ENCODE measurements around the gene GAD2.

Gene GAD2

GRCh38 chr10:26225322-26225721 is 8.7 kb downstream of the GAD2 start:
- DNase-seq, result no peak

GRCh38 chr10:26227786-26228185 is 11.2 kb downstream of the GAD2 start:
- DNase-seq, result no peak

GRCh38 chr10:26232174-26232573 is 15.6 kb downstream of the GAD2 start:
- DNase-seq, result no peak

- DNase-seq, result no peak
Observed at GRCh38 chr10:26235761-26236160, 19.2 kb downstream of the GAD2 start.

- DNase-seq, result no peak
Observed at GRCh38 chr10:26238378-26238777, 21.8 kb downstream of the GAD2 start.

GRCh38 chr10:26242706-26243350 is 26.3 kb downstream of the GAD2 start:
- peak in 1 of 2 experiments; percentile 2 for DNase-seq

- no peak for DNase-seq
Observed at GRCh38 chr10:26243351-26243720, 26.8 kb downstream of the GAD2 start.

- DNase-seq, result no peak
Observed at GRCh38 chr10:26249681-26250080, 33.1 kb downstream of the GAD2 start.

GRCh38 chr10:26251925-26252324 is 35.4 kb downstream of the GAD2 start:
- DNase-seq, result no peak

- no peak for DNase-seq
Observed at GRCh38 chr10:26254616-26255015, 38.0 kb downstream of the GAD2 start.

GRCh38 chr10:26259341-26259740 is 42.8 kb downstream of the GAD2 start:
- no peak for DNase-seq

GRCh38 chr10:26269754-26270153 is 53.2 kb downstream of the GAD2 start:
- no peak for DNase-seq

GRCh38 chr10:26274391-26274790 is 57.8 kb downstream of the GAD2 start:
- no peak for DNase-seq

- no peak for DNase-seq
Observed at GRCh38 chr10:26278295-26278694, 61.7 kb downstream of the GAD2 start.

GRCh38 chr10:26290236-26290635 is 73.7 kb downstream of the GAD2 start:
- no peak for DNase-seq

- no peak for DNase-seq
Observed at GRCh38 chr10:26291721-26292480, 75.3 kb downstream of the GAD2 start.

GRCh38 chr10:26296360-26296759 is 79.8 kb downstream of the GAD2 start:
- no peak for DNase-seq

- DNase-seq, result no peak
Observed at GRCh38 chr10:26300001-26300400, 83.4 kb downstream of the GAD2 start.

GRCh38 chr10:26303366-26303765 is 86.8 kb downstream of the GAD2 start:
- no peak for DNase-seq

GRCh38 chr10:26310361-26310760 is 93.8 kb downstream of the GAD2 start:
- DNase-seq, result no peak

- no peak for DNase-seq
Observed at GRCh38 chr10:26311383-26311940, 94.9 kb downstream of the GAD2 start.

- no peak for DNase-seq
Observed at GRCh38 chr10:26314265-26315013, 97.9 kb downstream of the GAD2 start.

GRCh38 chr10:26318672-26319071 is 102.1 kb downstream of the GAD2 start:
- DNase-seq, result no peak

GRCh38 chr10:26323219-26323618 is 106.6 kb downstream of the GAD2 start:
- no peak for DNase-seq
